Posterior cingulate gyrus (tissue), 11 donors: ENCODE measurements around the gene MRPL11.

Source experiments
- DNase-seq, 10 donors: peaks; one replicate each; pipeline versions ENCODE4 v3.0.0 to v3.0.0-alpha.2; 2020 to 2021; ENCODE audit warnings: mixed read lengths in 3 of 10
- intact Hi-C: fragments of 100-400 bp; cut with DNase I; formaldehyde crosslinking; loops from one replicate; pipeline ENCODE4 v1.15.1; 2023

The MRPL11 gene

DNA sequence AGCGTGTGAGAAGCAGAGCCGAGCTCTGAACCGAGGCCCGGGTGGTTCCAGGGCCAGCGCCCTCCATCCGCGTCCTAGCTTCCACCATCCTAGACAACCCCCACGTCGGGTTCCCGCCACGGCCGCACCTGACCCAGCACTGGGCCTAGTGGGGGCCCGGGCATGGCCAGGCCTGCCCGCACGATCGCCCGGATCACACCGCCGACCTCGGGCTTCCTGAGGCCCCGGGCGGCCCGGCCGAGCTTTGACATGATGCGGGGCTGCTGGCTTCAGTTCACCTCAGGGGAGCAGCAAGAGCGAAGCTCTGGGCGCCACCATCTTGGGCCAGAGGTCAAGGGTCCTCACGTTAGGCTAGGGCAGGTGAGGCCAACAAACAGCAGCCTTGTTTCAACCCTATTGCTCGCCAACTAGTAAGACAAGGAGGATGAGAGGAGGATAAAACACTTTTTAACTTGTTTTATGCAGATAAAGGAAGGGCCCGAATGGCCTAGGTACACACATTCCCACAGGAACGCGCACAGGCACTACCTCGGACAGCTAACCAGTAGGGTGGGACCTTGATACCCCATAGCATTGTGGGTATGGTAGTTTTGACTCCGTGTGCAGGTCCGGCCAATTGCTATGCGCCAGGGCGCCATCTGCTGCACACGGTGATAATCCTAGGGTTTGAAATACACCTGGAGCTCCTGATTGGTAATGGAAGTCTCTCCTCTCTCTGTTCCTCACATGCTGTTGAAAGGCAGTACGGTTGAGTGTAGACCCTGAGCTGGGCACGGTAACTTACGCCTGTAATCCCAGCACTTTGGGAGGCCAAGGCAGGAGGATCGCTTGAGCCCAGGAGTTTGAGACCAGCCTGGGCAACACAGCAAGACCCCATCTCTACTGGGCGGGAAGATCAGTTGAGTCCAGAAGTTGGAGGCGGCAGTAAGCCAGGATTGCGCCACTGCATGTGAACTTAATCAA lies at the start of gene MRPL11:
MRPL11 (minus strand) TSS at position 345 of the 963 bp plus-strand sequence; CDS start at position 251, 94 bp downstream.
- peak; percentile 75 to 98 (median 86) for DNase-seq
- intact Hi-C loops, result loop anchor here (2.0 to 10.0 kb wide), 2 partner anchors 30 to 236 kb away; partner anchors contain the start of gene RBM4B

DNA sequence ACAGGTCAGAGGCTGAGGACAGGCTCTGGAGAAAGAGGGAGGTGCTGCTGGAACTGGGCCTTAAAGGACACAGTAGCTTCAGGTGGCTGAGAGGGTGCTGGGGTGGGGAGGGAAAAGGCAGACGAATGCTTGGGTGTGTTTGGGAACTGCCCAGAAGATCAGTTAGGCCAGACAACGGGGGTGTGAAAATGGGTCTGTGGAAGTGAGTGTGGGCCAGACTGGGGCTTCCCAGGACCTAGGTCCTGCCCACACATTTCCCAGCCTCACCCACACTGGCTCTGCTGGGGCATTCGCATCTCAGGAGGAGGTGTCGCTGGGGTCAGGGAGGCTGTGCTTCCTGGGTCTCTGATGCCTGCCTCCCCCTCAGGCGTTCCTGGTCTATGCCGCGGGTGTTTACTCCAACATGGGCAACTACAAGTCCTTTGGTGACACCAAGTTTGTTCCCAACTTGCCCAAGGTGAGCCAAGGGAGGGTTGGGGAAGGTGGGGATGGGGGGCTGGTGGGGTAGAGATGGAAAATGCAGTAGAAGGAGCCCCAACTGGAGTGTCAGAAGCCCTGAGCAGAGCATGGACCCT lies 46.2 kb upstream of the MRPL11 start:
- DNase-seq, result peak in 1 of 10 donors; percentile 43
- intact Hi-C loops, result no loop called here

DNA sequence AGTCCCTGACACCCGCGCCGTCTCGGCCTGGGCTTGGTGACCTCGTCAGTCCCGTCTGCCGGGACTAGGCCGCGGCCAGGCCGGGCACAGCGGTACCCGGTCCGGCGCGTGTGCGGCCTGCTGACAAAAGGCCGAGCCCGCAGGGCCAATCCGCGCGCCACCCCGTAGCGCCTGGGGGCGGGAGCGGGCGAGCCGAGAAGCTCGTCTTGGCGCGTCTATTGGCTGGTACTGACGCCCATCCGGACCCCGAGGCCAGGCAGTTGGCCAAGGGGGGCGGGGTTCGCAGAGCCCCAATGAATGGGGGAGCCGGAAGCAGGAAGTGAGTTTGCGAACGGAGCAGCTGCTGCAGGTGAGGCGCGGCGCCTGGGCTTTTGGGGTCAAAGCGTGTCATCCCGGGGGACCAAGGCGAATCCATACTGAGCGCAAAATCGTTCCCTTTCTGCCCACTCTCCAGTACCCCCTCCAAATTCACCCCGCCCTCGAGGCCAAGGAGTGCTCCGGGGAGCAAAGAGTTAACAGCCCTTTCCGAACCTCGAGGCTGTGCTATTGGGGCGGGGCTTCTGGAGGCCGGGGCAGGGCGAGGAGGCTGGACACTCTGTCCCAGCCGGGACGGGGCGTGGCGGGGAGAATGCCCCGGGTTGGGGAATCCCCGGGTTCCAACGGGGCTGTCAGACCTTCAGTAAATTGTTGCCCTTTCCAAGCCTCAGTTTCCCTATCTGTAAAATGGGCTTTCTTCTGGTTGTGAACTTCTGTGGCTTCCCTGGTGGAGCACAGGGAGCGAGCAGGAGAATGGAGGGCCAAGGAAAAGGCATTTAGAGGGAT lies 41.7 kb upstream of the MRPL11 start, which contains the start of gene DPP3:
DPP3 (plus strand) TSS at position 318 of the 822 bp plus-strand sequence. CDS start 1,767 bp downstream, outside the sequence.
- intact Hi-C loops, result no loop called here

DNA sequence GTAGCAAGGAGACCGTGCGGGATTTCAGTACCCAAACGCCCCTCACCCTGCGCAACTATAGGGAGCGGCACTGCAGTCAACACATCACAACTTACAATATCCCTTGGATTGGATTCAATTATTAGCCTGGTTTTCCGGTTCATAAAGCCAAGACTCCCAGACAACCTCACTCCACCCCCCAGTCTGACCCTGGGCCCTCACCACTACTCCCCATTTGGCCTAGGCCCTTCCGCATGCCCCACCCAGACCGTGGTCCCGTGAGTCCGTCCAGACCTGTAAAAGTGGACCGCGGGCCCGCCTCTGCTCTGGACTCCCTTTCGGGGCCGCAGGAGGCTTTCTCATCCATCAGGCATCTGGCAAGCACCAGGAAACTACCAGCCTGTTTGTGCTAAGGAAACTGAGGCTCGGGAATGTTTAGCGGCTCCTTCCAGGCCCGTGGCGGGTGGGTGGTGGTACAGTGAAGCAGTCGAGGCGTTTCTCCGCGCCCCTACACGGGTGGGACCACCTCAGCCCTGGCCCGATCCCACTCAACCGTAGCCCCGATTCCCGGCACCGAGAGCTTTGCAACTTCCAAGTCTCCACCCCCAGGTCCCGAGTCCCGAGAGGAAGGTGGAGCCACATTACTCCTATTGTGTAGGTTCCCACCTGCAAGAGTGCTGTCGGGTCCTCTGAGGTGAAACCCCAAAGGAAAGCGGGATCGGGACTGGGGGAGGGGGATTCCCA lies 40.9 kb upstream of the MRPL11 start:
- intact Hi-C loops, result no loop called here
- DNase-seq, result peak in 3 of 10 donors; percentile 23 to 86 (median 32)

More for the DNA sequence above, 41.7 kb upstream of the MRPL11 start, which contains the start of gene DPP3:
- DNase-seq, result peak; percentile 95 to 100 (median 97)

DNA sequence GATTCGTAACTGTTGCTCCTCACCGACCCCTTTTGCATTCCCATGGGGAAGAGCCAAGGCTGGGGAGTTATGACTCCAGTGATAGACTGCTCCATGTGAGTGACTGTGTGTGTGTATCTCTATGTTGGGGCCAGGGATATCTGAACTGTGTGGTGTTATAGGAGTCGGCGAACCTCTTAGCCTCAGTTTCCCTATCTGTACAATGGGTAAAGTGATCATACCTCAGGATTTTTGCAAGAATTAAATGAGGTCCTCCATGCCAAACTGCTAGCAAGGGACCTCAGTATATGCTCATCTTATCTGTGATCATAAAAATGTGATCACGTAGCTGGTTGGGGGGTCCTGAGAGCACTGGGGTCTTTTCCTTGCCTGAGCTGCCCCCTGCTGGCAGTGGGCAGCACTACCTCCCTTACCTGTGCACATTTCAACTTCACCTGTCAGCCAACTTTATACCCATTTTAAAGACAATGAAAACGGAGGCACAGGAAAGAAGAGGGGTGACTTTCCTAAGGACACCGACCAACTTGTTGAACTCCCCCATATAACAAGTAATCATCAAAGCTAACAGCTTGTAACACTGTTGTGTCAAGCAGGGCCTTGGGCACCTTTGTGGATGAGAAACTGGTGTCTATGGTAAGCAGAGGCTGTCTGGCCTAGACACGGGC lies 40.2 kb upstream of the MRPL11 start:
- peak in 1 of 10 donors; percentile 34 for DNase-seq
- intact Hi-C loops, result no loop called here

DNA sequence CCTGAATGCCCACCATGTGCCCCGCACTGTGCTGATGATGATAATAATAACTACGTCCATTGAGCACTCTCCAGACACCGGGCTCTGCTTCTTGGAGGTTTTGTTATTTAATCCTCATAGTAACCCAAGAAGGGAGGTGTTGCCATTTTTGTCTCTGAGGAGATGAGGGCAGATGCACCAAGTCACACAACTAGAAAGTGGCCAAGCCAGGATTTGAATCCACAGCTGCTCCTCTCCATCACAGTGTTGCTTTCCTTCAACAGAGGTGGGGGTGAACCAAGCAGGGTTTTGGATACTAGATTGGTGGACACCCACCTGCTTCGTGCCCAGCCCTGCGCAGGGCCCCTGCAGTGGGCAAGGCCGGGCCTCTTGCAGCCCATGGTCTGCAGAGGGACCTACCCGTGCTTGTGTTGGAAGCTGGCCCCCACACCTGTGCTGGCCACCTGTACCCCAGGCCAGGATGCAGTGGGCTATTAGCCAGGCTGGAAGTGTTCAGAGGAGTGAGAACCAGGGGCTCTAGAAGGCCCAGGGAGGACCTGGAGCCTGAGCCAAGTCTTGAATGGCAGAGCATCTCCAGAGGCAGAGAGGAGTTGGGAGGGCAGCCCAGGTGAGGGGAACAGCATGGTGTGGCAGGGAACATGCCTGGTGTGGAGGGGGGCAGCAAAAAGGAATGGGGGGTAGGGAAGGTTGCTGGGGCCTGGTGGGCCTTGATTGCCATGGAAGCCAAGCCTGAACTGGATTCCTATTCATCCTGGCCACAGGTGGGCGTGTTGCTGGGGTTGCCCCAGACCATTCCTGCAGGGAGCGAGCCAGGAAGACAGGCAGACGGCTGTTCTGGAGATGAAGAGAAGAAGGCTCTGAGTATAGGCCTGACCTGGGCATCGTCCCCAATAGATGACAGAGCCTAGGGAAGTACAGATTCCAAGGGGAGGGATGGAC lies 38.9 kb upstream of the MRPL11 start:
- intact Hi-C loops, result no loop called here
- DNase-seq, result peak in 2 of 10 donors; percentile 69 to 82

DNA sequence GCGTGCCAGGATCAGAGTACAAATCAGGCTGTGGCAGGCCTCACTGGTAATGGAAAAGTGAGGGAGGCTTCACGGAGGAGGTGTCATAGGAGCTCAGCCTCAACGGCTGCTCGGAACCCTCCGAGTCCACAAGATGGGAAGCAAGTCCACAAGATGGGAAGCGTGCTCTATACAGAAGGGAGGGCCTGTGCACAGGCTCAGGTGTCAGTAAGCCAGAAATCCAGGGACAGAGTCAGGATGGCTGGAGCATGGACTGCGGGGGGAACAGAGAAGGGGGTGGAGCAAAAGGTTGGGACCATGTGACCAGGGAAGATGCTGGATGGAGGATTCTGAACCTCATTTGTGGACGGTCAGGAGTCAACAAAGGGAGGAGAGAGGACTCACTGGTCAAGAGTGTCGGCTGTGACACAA lies 38.2 kb upstream of the MRPL11 start:
- intact Hi-C loops, result no loop called here
- peak in 2 of 10 donors; percentile 42 to 81 for DNase-seq

DNA sequence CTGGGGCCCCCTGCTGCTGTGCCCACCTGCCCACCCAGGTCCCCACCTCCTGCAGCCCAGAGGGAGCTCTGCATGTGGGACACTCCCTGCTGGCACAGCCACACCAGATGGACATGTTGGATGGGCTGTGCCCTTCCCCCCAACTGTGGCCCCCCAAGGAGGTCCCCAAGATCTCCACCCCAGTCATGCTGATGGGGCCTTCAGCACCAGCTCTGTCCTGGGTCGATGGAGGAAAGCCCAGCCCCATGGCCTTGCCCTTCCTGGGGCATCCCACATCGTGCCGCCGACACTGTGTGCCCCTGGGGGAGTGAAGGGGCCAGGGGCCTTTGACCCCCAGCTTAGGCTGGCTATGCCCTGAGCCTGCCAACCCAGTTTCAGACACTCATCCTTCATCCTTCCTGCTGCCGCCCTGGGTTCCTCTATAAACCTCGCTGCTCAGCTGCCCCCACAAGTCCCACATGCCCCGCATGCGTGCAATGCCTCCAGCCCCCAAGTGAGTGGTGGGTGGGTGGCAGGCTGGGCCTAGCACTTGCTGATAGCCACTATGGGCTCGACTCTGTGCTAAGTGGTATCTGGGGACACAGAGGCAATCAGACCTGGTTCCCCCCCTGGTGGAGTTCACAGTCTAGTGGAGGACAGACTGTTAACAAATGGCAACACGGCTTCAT lies 37.7 kb upstream of the MRPL11 start:
- intact Hi-C loops, result no loop called here
- DNase-seq, result peak in 2 of 10 donors; percentile 33 to 74

DNA sequence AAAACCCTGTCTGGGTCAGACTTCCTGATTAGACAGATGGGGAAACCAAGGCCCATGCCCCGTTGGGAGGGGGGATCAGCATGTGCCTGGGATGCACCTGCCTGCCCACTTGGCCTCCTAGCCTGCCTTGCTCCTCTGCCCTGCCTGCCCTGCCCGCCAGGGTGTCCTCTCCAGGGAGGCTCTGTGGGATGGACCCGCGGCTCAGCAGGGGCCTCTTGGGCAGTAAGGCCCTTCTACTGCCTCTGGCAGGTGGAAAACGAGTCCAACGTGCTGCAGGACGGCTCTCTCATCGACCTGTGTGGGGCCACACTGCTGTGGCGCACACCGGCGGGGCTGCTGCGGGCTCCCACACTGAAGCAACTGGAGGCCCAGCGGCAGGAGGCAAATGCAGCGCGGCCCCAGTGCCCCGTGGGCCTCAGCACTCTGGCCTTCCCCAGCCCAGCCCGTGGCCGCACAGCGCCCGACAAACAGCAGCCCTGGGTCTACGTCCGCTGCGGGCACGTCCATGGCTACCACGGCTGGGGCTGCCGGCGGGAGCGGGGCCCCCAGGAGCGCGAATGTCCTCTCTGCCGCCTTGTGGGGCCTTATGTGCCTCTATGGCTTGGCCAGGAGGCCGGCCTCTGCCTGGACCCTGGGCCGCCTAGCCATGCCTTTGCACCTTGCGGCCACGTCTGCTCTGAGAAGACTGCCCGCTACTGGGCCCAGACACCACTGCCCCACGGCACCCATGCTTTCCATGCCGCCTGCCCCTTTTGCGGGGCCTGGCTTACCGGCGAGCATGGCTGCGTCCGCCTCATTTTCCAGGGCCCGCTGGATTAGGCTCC lies 36.9 kb upstream of the MRPL11 start:
- DNase-seq, result peak in 2 of 10 donors; percentile 75 to 79
- intact Hi-C loops, result no loop called here

DNA sequence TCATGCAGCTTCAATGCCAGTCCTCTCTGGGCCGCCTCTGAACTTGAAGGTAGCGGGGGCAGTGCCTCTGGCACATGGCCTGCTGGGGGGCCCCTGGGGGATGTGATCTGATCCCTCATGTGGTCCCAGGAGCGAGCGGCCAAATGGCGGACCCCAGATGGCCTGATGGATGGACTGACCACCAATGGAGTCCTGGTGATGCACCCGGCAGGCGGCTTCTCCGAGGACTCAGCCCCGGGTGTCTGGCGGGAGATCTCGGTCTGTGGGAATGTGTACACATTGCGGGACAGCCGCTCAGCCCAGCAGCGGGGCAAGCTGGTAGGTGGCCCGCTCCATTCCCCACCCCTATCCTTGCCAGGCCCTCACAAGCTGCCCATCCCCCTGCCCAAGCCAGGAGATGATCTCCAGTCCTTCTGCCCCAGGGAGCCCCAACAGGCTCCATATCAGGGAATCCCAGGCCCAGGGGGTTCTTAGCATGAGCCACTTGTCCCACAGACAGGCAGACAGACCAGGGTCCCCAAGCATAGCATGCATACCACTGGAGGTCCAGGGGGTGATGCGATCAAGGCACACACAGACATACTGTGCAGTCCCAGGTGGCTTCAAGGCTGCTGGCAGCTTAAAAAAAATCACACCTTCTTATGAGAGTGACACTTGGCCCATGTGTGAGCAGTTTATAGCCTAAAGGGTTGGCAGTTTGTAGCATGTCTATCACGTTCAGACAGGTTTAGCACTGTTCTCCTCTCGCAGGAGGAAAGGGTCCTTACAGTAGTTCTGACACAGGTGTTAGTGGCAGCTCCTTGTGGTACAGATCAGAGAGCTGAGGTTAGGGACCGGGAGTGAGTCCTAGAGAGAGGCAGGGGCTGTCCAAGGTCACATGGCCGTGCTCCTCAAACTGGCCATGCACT lies 35.2 kb upstream of the MRPL11 start:
- peak in 2 of 10 donors; percentile 76 to 79 for DNase-seq
- intact Hi-C loops, result no loop called here

DNA sequence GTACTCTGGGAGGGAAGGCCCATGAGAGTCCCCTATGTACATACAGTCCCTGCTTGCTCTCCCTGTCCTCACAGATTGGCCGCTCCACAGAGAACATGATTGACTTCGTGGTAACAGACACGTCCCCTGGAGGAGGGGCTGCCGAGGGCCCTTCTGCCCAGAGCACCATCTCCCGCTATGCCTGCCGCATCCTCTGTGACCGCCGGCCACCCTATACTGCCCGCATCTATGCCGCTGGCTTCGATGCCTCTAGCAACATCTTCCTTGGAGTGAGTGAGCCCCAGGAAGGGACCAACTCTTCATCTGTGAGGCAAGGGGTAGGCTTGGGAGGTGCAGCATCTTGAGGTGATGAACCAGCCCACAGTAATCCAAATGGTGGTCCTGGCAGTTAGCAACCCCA lies 34.5 kb upstream of the MRPL11 start:
- peak in 2 of 10 donors; percentile 24 to 66 for DNase-seq
- intact Hi-C loops, result no loop called here

DNA sequence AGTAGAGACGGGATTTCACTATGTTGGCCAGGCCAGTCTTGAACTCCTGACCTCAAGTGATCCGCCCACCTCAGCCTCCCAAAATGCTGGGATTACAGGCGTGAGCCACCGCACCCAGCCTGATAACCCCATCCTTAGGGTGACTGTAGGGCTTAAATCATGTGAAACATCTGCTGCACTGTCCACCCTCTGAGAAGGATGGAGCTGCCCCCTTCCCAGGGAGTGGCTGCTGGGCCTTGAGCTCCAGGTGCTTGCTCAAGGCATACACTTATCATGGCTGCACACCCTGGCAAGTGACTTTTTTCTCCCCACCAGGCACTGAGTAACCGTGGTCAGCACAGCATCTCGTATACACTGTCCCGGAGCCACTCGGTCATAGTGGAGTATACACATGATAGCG lies 33.4 kb upstream of the MRPL11 start:
- peak in 1 of 10 donors; percentile 26 for DNase-seq

DNA sequence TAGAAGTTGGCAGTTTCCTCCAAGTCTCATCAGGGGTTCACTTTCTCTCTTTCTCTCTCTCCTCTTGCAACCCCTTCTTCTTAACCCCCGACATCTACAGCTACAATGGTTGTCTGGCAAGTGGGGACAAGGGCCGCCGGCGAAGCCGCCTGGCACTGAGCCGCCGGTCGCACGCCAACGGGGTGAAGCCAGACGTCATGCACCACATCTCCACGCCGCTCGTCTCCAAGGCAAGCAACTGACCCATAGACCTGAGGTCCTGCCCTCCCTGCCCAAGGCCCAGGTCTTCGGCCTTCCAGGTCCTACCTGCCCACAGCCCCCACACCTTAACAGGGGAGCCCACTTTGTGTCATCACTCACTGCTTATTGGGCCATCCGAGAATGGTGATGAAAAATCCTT lies 32.5 kb upstream of the MRPL11 start:
- DNase-seq, result peak in 1 of 10 donors; percentile 80
- intact Hi-C loops, result no loop called here

More for the DNA sequence above, 33.4 kb upstream of the MRPL11 start:
- intact Hi-C loops, result no loop called here

DNA sequence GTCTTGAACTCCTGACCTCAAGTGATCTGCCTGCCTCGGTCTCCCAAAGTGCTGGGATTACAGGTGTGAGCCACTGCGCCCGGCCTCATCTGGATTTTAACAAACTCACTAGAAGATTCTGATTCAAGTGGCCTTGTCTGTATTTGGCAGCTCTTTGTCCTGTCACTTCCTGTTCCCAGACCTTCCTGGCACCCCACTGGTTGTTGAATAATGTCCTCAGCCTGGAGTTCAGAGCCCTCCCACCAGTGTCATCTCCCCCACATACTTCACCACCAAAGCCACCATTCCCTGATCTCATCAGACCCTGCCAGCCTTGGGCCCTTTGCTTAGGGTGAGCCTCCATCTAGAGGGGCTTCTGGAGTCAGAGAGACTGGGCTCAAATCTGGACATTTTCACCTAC lies 31.4 kb upstream of the MRPL11 start:
- intact Hi-C loops, result no loop called here
- DNase-seq, result peak in 1 of 10 donors; percentile 31

DNA sequence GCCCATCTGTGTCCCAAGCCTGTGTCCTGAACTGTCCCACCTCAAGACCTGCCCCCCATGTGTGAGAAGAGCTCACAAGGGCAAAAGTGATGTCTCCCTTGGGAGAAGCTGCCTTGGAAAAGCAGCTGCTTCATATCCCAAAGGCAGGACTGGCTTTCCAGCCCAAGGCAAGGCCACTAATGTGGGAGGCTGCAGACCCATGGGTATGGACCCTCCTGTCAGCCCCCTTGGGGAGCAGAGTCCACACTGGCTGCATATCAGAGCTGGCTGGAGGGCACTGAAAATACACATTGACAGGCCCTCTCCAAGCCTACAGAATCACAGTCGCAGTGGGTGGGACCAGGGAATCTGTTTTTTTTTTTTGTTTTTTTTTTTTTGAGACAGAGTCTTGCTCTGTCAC lies 30.8 kb upstream of the MRPL11 start:
- DNase-seq, result peak in 1 of 10 donors; percentile 61
- intact Hi-C loops, result no loop called here
